Esophagus squamous epithelium (tissue), 5 donors: Measurements from ENCODE around the gene KAZALD1. TPM values are rescaled to one million over a fixed set of nuclear protein-coding genes. Genes with fewer than 3 reads are reported as not detected.

Experiments
- DNase-seq: peaks from one replicate; lab custom pipeline; 2025; lab: John Stamatoyannopoulos, UW
- H3K27ac ChIP-seq, 4 donors: fragments of 200-600 bp; sonication (generic); one replicate each; pipeline ENCODE4 v1.5.1; 2016 to 2019; ENCODE audit warnings: mild to moderate bottlenecking in 1 of 4
- H3K27me3 ChIP-seq, 4 donors: fragments of 200-600 bp; sonication (generic); 1 replicate in 3 of 4; 2 replicates in 1 of 4; pipeline versions ENCODE4 v1.5.1 to v1.6.0; 2017 to 2021; ENCODE audit warnings: antibody characterized with exemption in 1 of 4
- H3K36me3 ChIP-seq, 3 donors: fragments of 200-600 bp; sonication (generic); one replicate each; pipeline ENCODE4 v1.5.1; 2016 to 2019
- H3K4me1 ChIP-seq, 3 donors: fragments of 200-600 bp; sonication (generic); one replicate each; pipeline ENCODE4 v1.5.1; 2017 to 2019
- H3K4me3 ChIP-seq, 4 donors: fragments of 200-600 bp; sonication (generic); 1 replicate in 3 of 4; 2 replicates in 1 of 4; pipeline ENCODE4 v1.5.1; 2016 to 2019; ENCODE audit warnings: mild to moderate bottlenecking in 2 of 4, moderate library complexity in 1 of 4
- H3K9me3 ChIP-seq, 3 donors: fragments of 200-600 bp; sonication (generic); one replicate each; pipeline ENCODE4 v1.5.1; 2016 to 2019
- POLR2A ChIP-seq, 4 donors: fragments of 450-650 bp; IDR thresholded peaks; one replicate each; pipeline ENCODE4 v1.6.1; 2017; ENCODE audit warnings: antibody characterized with exemption in 4 of 4, mild to moderate bottlenecking in 4 of 4, moderate library complexity in 3 of 4
- WGBS, 2 donors: methylation state at CpG; one replicate each; pipeline ENCODE4 v1.1.5; 2018; 5-methylcytosine and 5-hydroxymethylcytosine counted together
- intact Hi-C: fragments of 100-400 bp; cut with DNase I; formaldehyde crosslinking; loops from one replicate; pipeline ENCODE4 v1.15.0; 2022
- total RNA-seq, 4 donors: library from RNA; depleted of rRNA; stranded (reverse); fragments of >200 nt; gene quantifications; one replicate each; pipeline ENCODE4 v1.1.0, GENCODE V29; 2016
- TF ChIP-seq, protein P1 (sequence below), 6 experiments: fragments of 450-650 bp in 4 of 6; fragments of 200-600 bp in 2 of 6; sonication (generic) in 2 of 6; IDR thresholded peaks; one replicate each; pipeline ENCODE4 v1.5.1; 2016 to 2019; ENCODE audit warnings: antibody characterized with exemption in 6 of 6, mild to moderate bottlenecking in 4 of 6, moderate library complexity in 4 of 6
- donor health status: DM: yes; HTN: yes; CAD: no.

KAZALD1 gene
- total RNA-seq, 4 donors from 2014 or later, result 0.47 to 1.4 (median 1.1) TPM; not detected in 1

DNA sequence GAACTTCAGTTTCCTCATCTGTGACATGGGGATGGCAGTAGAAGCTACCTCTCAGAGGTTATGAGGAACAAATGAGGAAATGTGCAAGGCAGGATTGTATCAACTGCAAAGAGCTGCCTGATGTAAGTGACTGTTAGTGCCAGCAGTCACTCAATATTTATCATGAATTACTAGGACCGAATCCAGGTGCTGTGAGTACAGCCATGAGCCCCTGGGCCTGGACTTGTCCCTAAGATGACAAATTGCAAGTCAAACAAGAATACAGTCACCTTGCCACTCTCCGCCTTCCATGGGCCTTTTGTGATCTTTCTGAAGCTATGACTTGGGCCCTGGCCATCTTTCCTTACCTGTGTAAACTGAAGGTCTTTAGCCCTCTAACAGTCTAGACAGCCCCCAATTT, 41.6 kb downstream of the KAZALD1 start:
- H3K27me3 ChIP-seq, result peaks cover 0 to 84% (median 0%) of the 10 kb centered on the region in 4 donors
- no peak overlapping the region for H3K27ac ChIP-seq
- no peak for DNase-seq
- no peak overlapping the region for H3K4me3 ChIP-seq
- 22 to 54% methylated on average over 2 of the region's 2 CpGs for WGBS, 2 donors
- intact Hi-C loops, result no loop called here
- TF ChIP-seq POLR2A (IDR thresholded peaks at IDR 0.05), result no peak
- TF ChIP-seq, protein P1, sequence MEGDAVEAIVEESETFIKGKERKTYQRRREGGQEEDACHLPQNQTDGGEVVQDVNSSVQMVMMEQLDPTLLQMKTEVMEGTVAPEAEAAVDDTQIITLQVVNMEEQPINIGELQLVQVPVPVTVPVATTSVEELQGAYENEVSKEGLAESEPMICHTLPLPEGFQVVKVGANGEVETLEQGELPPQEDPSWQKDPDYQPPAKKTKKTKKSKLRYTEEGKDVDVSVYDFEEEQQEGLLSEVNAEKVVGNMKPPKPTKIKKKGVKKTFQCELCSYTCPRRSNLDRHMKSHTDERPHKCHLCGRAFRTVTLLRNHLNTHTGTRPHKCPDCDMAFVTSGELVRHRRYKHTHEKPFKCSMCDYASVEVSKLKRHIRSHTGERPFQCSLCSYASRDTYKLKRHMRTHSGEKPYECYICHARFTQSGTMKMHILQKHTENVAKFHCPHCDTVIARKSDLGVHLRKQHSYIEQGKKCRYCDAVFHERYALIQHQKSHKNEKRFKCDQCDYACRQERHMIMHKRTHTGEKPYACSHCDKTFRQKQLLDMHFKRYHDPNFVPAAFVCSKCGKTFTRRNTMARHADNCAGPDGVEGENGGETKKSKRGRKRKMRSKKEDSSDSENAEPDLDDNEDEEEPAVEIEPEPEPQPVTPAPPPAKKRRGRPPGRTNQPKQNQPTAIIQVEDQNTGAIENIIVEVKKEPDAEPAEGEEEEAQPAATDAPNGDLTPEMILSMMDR (IDR thresholded peaks at IDR 0.05), result no peak
- H3K9me3 ChIP-seq, result no peaks in the 10 kb centered on the region
- H3K4me1 ChIP-seq, result no peaks in the 10 kb centered on the region
- H3K36me3 ChIP-seq, result no peaks in the 10 kb centered on the region

DNA sequence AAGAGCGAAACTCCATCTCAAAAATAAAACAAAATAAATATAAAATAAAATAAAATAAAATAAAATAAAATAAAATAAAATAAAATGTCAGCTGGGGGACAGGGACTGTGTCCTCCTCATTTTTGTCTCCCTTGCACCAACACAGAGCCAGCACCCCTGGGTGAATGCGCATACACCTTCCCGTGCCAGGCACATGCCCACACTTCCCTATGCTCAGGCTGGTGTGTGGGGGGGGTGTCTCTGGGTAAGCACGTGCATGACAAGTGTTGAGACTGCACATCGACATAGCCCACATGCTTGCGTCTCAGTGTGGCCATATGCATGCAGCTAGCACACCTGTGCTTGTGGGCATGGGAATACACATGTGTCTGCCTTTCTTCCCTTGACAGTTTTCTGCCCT, 44.6 kb downstream of the KAZALD1 start:
- intact Hi-C loops, result no loop called here
- H3K9me3 ChIP-seq, result no peaks in the 10 kb centered on the region
- no peak overlapping the region for H3K27ac ChIP-seq

GRCh38 chr10:101107771-101108170, 46.0 kb downstream of the KAZALD1 start:
- no peak overlapping the region for H3K27ac ChIP-seq
- no CpG with 5 or more reads among the region's 5 CpGs for WGBS, 2 donors
- DNase-seq, result no peak
- no peaks in the 10 kb centered on the region for H3K9me3 ChIP-seq
- no peaks in the 10 kb centered on the region for H3K36me3 ChIP-seq
- no peak overlapping the region for H3K4me3 ChIP-seq
- TF ChIP-seq, protein P1 (IDR thresholded peaks at IDR 0.05), result no peak
- no peak for TF ChIP-seq POLR2A (IDR thresholded peaks at IDR 0.05)
- peaks cover 0 to 84% (median 0%) of the 10 kb centered on the region in 4 donors for H3K27me3 ChIP-seq
- intact Hi-C loops, result no loop called here
- H3K4me1 ChIP-seq, result no peaks in the 10 kb centered on the region

More for the DNA sequence above, 44.6 kb downstream of the KAZALD1 start:
- Histone ChIP-seq H3K4me1 (no peaks in the 10 kb centered on the region), H3K36me3 (no peaks in the 10 kb centered on the region), H3K27me3 (peaks cover 0 to 84% (median 0%) of the 10 kb centered on the region in 4 donors), H3K4me3 (no peak overlapping the region)
- 73 to 75% methylated on average over 6 of the region's 6 CpGs for WGBS, 2 donors
- TF ChIP-seq, protein P1 (IDR thresholded peaks at IDR 0.05), result no peak
- no peak for TF ChIP-seq POLR2A (IDR thresholded peaks at IDR 0.05)
- no peak for DNase-seq

- 29 to 79% methylated on average over 2 to 3 of the region's 6 CpGs for WGBS, 2 donors
- peaks cover 0 to 89% (median 0%) of the 10 kb centered on the region in 4 donors for H3K27me3 ChIP-seq
Observed at GRCh38 chr10:101110856-101111523, 49.2 kb downstream of the KAZALD1 start.

DNA sequence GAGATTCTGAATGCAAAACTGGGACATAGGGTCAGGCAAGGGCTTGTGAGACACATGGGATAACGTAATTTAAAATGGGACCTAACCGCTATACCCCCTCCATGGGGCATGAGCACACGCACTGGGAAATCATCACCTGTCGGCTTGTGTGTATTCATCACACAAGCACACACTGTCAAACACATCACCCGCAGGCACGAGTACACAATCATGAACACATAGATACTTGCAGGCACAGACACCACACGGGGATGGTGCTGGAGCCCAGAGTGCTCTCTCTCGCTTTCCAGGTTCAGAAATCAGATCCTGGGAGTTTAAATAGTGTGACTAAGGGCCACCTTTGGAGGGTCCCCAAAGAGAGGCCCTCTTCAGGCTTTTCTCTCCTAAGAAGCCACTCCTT, 49.8 kb downstream of the KAZALD1 start:
- Histone ChIP-seq H3K4me3 (no peak overlapping the region), H3K9me3 (no peaks in the 10 kb centered on the region), H3K27me3 (peaks cover 0 to 94% (median 0%) of the 10 kb centered on the region in 4 donors), H3K36me3 (no peaks in the 10 kb centered on the region), H3K4me1 (no peaks in the 10 kb centered on the region), H3K27ac (no peak overlapping the region)
- 45 to 66% methylated on average over 8 of the region's 8 CpGs for WGBS, 2 donors
- intact Hi-C loops, result no loop called here
- no peak for TF ChIP-seq POLR2A (IDR thresholded peaks at IDR 0.05)
- TF ChIP-seq, protein P1 (IDR thresholded peaks at IDR 0.05), result no peak
- no peak for DNase-seq

More at GRCh38 chr10:101110856-101111523, 49.2 kb downstream of the KAZALD1 start:
- intact Hi-C loops, result no loop called here
- H3K27ac ChIP-seq, result no peak overlapping the region
- H3K4me1 ChIP-seq, result no peaks in the 10 kb centered on the region
- H3K4me3 ChIP-seq, result no peak overlapping the region
- no peak for DNase-seq
- TF ChIP-seq POLR2A (IDR thresholded peaks at IDR 0.05), result no peak
- no peaks in the 10 kb centered on the region for H3K9me3 ChIP-seq
- no peaks in the 10 kb centered on the region for H3K36me3 ChIP-seq
